Measurements from ENCODE around the gene IKBIP. TPM values are rescaled to one million over a fixed set of nuclear protein-coding genes. Genes with fewer than 3 reads are reported as not detected.

IKBIP gene
- total and polyA plus RNA-seq, 9 of the 15 experiments (the other 6 are each of a cell fraction or from before 2014, with no cell fraction given): 3.3 to 19.5 (median 14.9) TPM

DNA sequence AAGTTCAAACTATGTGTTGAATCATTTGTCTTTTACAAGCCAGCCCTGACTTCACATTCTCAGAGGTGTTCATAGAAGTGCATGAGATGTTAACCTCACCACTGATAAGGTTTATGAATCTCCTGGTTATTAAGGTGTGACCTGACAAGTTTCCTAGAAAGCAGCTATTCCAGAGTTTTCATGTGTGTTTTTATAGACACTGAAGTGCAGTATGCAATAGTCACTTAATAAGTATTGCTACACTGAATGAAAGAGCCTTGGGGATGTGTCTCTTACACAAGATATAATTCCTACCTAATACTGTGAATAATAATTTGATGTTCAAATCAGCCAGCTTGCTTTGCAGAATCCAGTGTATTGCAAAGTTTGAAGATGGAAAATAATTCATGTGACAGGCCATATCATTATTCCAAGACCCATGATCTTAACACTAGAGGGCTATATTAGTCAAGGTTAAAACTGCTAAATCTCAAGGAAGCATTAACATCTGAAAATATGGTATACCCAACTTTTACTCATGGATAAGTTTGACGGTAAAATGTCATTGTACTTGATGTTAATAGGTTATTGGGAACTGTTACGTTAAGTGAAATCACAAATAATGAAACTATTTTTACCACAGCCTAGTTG lies 38.1 kb downstream of the IKBIP start:
- H3K9me1 ChIP-seq (ENCODE audit: control insufficient read depth, insufficient read depth, low read length): no peaks in the 10 kb centered on the region
- no peaks in the 10 kb centered on the region for H3K27me3 ChIP-seq (ENCODE audit: control insufficient read depth in 2 of 2, insufficient read depth in 2 of 2, low read length in 2 of 2)
- no TSS peak for BruUV-seq (replicated peaks)
- no peak for ATAC-seq
- no peak overlapping the region for H2AFZ ChIP-seq (ENCODE audit: low read depth, low read length)
- ChIA-PET POLR2A (interaction anchor here (0.7 to 9.6 kb wide), 2 partner anchors 11 to 16 kb away, joined by 3 to 96 read pairs; partner anchors contain the start of gene SLC25A3), CTCF (ENCODE audit: low intra/inter-chr PET ratio) (interaction anchor here (0.7 kb wide), 1 partner anchor 47 kb away, joined by 3 read pairs; no protein-coding TSS in a partner anchor)
- H3K9ac ChIP-seq (ENCODE audit: insufficient read depth in 1 of 2, low read depth in 2 of 2, low read length in 2 of 2): no peak overlapping the region
- no peak overlapping the region for H3K4me3 ChIP-seq
- in situ Hi-C loops (cut with MboI): no loop called here
- H3K9me3 ChIP-seq (replicated peaks; ENCODE audit: control insufficient read depth, insufficient read depth, low read depth, low read length): no peaks in the 10 kb centered on the region
- DNase-seq (ENCODE audit: extremely low read depth in 1 of 4, low spot score in 3 of 4): no peak
- H3K4me2 ChIP-seq (ENCODE audit: insufficient read depth, low read length): no peak overlapping the region
- intact Hi-C loops (cut with micrococcal nuclease): no loop called here
- H3K36me3 ChIP-seq (ENCODE audit: control insufficient read depth, insufficient read depth, low read length): peaks cover 24% of the 10 kb centered on the region
- 0 out of 2 replicates have a peak, but pooled peaks cover 2% of the 10 kb centered on the region for H4K20me1 ChIP-seq (replicated peaks; ENCODE audit: control insufficient read depth, insufficient read depth, low read length)
- H3K79me2 ChIP-seq (ENCODE audit: control insufficient read depth, insufficient read depth, low read length): no peaks in the 10 kb centered on the region
- WGBS (ENCODE audit: insufficient coverage, low coverage, missing lambda C conversion rate): 44% methylated on average over 2 of the region's 2 CpGs
- no peaks in the 10 kb centered on the region; a peak in 1 of 5 replicates for H3K4me1 ChIP-seq (replicated peaks in 1 of 2; ENCODE audit: control insufficient read depth in 2 of 2, insufficient read depth in 2 of 2, low read length in 2 of 2)
- FAIRE-seq: no peak
- no peak overlapping the region for H3K27ac ChIP-seq (ENCODE audit: extremely low read depth, low read depth, low read length)
- TF ChIP-seq PHTF2 (CRISPR knock-in tag; IDR thresholded peaks at IDR 0.05) (no peak), CTCF (IDR thresholded peaks at IDR 0.05 in 2 of 3, conservative IDR thresholded peaks at IDR 0.05 in 1 of 3; ENCODE audit: insufficient read depth in 2 of 3, low read depth in 1 of 3, low read length in 3 of 3) (peak in 1 of 3 experiments; percentile 23; a peak in 2 of 6 replicates), RAD21 (CRISPR knock-in tag; conservative IDR thresholded peaks at IDR 0.05 in 1 of 2, IDR thresholded peaks at IDR 0.05 in 1 of 2) (peak in 1 of 2 experiments; percentile 35; a peak in 1 of 4 replicates), MCM2 (IDR thresholded peaks at IDR 0.05; ENCODE audit: low read depth) (no peak), FOXM1 (IDR thresholded peaks at IDR 0.05; ENCODE audit: low read depth) (no peak), FOXM1 (CRISPR knock-in tag; IDR thresholded peaks at IDR 0.05; ENCODE audit: low read depth) (no peak), CHD4 (IDR thresholded peaks at IDR 0.05; ENCODE audit: insufficient read depth, insufficient replicate concordance, low read depth, low read length, poor library complexity, severe bottlenecking) (no peak), ZNF121 (CRISPR knock-in tag; conservative IDR thresholded peaks at IDR 0.05) (no peak), CBX8 (IDR thresholded peaks at IDR 0.05; ENCODE audit: borderline replicate concordance, extremely low read depth, low read depth, low read length, poor library complexity, severe bottlenecking) (no peak), CHD2 (IDR thresholded peaks at IDR 0.05; ENCODE audit: low read depth, low read length) (no peak), ZNF316 (IDR thresholded peaks at IDR 0.05) (no peak), PKNOX1 (IDR thresholded peaks at IDR 0.05) (0 out of 2 replicates have a peak, but pooled peaks have one; percentile 4), CBX5 (IDR thresholded peaks at IDR 0.05; ENCODE audit: borderline replicate concordance, low read depth) (no peak), SMARCA5 (IDR thresholded peaks at IDR 0.05) (no peak)
- TF ChIP-seq, protein P1, sequence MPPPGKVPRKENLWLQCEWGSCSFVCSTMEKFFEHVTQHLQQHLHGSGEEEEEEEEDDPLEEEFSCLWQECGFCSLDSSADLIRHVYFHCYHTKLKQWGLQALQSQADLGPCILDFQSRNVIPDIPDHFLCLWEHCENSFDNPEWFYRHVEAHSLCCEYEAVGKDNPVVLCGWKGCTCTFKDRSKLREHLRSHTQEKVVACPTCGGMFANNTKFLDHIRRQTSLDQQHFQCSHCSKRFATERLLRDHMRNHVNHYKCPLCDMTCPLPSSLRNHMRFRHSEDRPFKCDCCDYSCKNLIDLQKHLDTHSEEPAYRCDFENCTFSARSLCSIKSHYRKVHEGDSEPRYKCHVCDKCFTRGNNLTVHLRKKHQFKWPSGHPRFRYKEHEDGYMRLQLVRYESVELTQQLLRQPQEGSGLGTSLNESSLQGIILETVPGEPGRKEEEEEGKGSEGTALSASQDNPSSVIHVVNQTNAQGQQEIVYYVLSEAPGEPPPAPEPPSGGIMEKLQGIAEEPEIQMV (tag; conservative IDR thresholded peaks at IDR 0.05; ENCODE audit: low read depth): no peak
- TF ChIP-seq, protein P2, sequence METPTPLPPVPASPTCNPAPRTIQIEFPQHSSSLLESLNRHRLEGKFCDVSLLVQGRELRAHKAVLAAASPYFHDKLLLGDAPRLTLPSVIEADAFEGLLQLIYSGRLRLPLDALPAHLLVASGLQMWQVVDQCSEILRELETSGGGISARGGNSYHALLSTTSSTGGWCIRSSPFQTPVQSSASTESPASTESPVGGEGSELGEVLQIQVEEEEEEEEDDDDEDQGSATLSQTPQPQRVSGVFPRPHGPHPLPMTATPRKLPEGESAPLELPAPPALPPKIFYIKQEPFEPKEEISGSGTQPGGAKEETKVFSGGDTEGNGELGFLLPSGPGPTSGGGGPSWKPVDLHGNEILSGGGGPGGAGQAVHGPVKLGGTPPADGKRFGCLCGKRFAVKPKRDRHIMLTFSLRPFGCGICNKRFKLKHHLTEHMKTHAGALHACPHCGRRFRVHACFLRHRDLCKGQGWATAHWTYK (CRISPR knock-in tag; IDR thresholded peaks at IDR 0.05): no peak

All from K562 (cell line).